GM21423 (cell line): ENCODE results near the gene MYO16.

ENCODE experiments used
- ATAC-seq: cut with Tn5 transposase; IDR thresholded peaks from one replicate; pipeline ENCODE4 v1.9.1; 2021; ENCODE audit warnings: mild to moderate bottlenecking, moderate library complexity; ENCODE audit not compliant: unreplicated experiment

Gene MYO16

GRCh38 chr13:108787700-108788414 is 158.4 kb downstream of the MYO16 start:
- no peak for ATAC-seq

GRCh38 chr13:108789476-108789875 is 160.1 kb downstream of the MYO16 start:
- ATAC-seq = no peak

- no peak for ATAC-seq
These were observed 166.4 kb downstream of the MYO16 start for GRCh38 chr13:108795841-108796240.

- ATAC-seq = no peak
These were observed 167.9 kb downstream of the MYO16 start for GRCh38 chr13:108797354-108797753.

- no peak for ATAC-seq
These were observed 178.4 kb downstream of the MYO16 start for GRCh38 chr13:108807841-108808240.

- ATAC-seq = no peak
These were observed 182.8 kb downstream of the MYO16 start for GRCh38 chr13:108812165-108812564.

GRCh38 chr13:108812661-108813060 is 183.2 kb downstream of the MYO16 start:
- no peak for ATAC-seq

GRCh38 chr13:108813587-108814170 is 184.3 kb downstream of the MYO16 start:
- no peak for ATAC-seq

- no peak for ATAC-seq
These were observed 187.0 kb downstream of the MYO16 start for GRCh38 chr13:108816375-108816774.

- ATAC-seq = no peak
These were observed 198.2 kb downstream of the MYO16 start for GRCh38 chr13:108827646-108828045.

GRCh38 chr13:108828086-108828815 is 198.8 kb downstream of the MYO16 start:
- ATAC-seq = no peak

GRCh38 chr13:108830916-108831315 is 201.5 kb downstream of the MYO16 start:
- ATAC-seq = no peak

- no peak for ATAC-seq
These were observed 204.1 kb downstream of the MYO16 start for GRCh38 chr13:108833531-108833930.

GRCh38 chr13:108834193-108834592 is 204.8 kb downstream of the MYO16 start:
- ATAC-seq = no peak

- no peak for ATAC-seq
These were observed 205.7 kb downstream of the MYO16 start for GRCh38 chr13:108835083-108835482.

- no peak for ATAC-seq
These were observed 221.3 kb downstream of the MYO16 start for GRCh38 chr13:108850691-108851090.

GRCh38 chr13:108851660-108852059 is 222.2 kb downstream of the MYO16 start:
- ATAC-seq = no peak

GRCh38 chr13:108853031-108853430 is 223.6 kb downstream of the MYO16 start:
- no peak for ATAC-seq

- peak; percentile 77 for ATAC-seq
These were observed 226.5 kb downstream of the MYO16 start for GRCh38 chr13:108855737-108856387.

GRCh38 chr13:108858676-108859075 is 229.3 kb downstream of the MYO16 start:
- no peak for ATAC-seq

- ATAC-seq = no peak
These were observed 230.0 kb downstream of the MYO16 start for GRCh38 chr13:108859197-108860012.
